ENCODE measurements around the gene PHACTR3.

Gene PHACTR3

DNA sequence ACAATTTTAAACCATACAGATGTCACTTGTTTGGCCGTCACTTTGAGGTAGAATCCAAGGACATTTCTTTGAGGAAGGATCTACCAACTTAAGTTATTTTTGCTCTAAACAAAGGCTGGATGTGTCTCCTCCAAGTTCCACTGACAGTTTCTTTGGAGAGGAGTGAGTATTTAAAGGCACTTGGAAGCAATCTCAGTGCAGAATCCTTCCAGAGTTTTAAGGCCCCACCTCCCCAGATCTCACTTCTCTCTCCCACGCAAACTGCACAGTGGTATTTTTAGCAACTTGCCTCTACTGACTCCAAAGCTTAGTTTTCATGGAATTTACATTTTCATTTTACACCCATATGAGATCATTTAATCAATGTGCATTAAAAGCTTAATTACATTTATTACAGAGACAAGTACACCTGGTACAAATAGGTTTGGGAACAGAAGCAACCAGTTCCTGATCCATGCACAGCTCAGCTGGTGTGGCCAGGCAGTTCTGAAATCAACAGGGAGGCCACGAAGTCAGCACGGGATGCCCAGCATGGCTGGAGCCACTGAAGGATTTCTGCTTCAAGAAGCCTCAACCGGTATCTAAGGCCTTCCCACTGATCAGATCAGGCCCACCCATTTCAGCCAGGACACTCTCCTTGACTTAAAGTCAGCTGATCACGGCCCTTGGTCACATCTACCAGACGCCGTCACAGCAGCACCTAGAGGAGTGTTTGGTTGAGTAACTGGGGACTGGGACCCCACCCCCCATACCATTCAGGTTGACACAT, 219.3 kb downstream of the PHACTR3 start:
- TF ChIP-seq CTCF (IDR thresholded peaks at IDR 0.05; ENCODE audit: extremely low read depth, missing control alignments): no peak
- DNase-seq (ENCODE audit: low spot score): no peak

GRCh38 chr20:59824711-59825562, 220.6 kb downstream of the PHACTR3 start:
- no peak for TF ChIP-seq CTCF (IDR thresholded peaks at IDR 0.05; ENCODE audit: extremely low read depth, missing control alignments)
- DNase-seq (ENCODE audit: low spot score): no peak

DNA sequence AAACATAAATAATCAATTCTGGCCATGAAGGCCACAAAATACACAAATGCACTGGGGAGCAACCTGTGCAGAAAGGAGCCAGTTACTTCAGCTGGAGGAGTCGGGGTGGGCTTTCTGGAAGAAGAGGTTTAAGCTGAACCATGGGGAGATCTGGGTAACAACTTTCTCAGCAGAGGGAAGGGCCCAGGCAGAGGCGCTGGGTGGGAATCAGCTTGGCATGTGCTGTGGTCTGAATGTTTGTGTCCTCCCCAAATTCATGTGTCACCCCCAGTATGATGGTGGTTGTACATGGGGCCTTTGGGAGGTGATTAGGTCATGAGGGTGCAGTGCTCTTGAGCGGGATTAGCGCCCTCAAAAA, 221.2 kb downstream of the PHACTR3 start:
- no peak for TF ChIP-seq CTCF (IDR thresholded peaks at IDR 0.05; ENCODE audit: extremely low read depth, missing control alignments)
- no peak for DNase-seq (ENCODE audit: low spot score)

DNA sequence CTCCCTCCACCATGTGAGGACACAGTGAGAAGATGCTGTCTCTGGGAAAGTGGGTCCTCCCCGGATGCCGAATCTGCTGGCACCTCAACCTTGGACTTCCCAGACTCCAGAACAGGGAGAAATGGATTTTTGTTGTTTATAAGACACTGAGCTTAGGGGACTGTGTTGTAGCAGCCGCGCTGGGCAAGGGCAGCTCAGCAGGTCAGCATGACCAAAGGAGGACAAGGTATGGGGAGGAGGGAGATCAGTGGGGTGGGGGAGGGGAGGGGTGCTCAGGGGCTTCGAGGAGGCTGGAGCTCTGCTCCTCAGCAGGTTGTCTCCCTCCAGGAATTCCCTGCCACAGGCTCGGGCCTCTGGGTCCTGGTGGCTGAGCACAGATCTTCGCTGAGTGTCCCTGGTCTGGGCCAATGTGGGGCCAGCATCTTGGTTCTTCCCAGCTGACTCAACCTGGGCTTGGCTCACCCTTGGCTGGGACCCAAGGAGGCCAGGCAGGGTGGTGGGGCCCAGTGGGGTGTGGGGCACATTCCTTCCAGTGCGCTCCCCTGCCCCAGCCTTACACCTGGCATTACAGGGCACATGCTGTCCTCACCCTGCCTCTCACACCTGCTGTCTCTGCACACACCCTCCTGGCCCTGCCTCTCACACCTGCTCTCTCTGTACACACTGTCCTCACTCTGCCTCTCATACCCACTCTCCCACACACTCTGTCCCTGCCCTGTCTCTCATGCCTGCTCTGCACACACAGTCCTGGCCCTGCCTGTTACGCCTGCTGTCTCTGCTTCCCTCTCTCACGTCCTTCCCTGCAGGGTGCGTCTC, 221.8 kb downstream of the PHACTR3 start:
- TF ChIP-seq CTCF (IDR thresholded peaks at IDR 0.05; ENCODE audit: extremely low read depth, missing control alignments): no peak
- DNase-seq (ENCODE audit: low spot score): no peak

- no peak for TF ChIP-seq CTCF (IDR thresholded peaks at IDR 0.05; ENCODE audit: extremely low read depth, missing control alignments)
Observed at GRCh38 chr20:59827138-59828056, 223.1 kb downstream of the PHACTR3 start.

DNA sequence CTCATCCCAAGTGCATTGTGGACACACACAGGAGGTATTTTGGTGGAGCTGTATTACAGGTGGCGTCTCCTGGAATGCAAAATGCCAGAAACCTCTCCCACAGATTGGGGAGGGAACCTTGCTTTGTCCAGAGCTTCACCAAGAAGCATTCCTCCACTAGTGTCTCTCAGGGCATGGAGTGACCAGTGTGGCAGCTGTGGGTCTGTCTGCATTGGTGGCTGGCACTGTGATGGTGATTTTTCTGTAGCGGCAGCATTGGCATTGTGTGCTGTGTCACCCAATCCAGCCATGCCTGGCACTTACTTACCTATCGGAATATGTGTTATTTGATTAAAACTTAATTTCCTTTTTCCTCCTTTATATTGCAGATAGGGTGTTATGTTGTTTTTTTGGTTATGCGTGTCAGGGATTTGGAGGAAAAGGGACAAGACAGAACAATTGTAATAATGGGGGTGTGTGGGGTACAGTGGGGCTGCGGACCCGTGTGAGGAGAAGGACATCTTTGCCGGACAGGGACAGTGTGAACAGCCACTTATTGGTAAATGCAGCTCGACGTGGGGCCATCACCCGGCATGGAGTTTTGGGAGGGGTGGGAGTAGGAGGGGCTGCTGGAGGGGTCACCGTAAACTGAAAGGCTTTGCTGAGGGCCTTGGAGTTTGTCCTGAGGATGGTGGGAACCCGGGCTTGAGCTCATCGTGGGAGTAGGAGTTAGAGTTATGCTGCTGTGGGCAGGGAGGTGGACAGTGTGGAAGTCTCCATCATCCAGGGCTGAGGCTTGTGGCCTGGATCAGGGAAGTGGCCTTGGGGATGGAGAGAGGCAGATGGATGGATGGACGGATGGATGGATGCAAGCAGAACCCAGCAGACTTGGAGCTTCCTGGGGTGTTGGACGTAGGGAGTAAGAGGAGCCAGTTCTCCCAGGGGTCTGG, 224.0 kb downstream of the PHACTR3 start:
- no peak for DNase-seq (ENCODE audit: low spot score)
- TF ChIP-seq CTCF (IDR thresholded peaks at IDR 0.05; ENCODE audit: extremely low read depth, missing control alignments): no peak

More at GRCh38 chr20:59827138-59828056, 223.1 kb downstream of the PHACTR3 start:
- no peak for DNase-seq (ENCODE audit: low spot score)

Data from GM20000 (cell line).